ENCODE data around the gene EYS.

- no peak for TF ChIP-seq CTCF (IDR thresholded peaks at IDR 0.05)
- TF ChIP-seq POLR2AphosphoS5 (IDR thresholded peaks at IDR 0.05): no peak
Measured at GRCh38 chr6:65004283-65004682, 702.7 kb downstream of the EYS start.

All from breast epithelium (tissue), 3 donors.